ENCODE results near the gene CMTM7. TPM values are rescaled to one million over a fixed set of nuclear protein-coding genes. Genes with fewer than 3 reads are reported as not detected.
A peak's percentile ranks its signal among the peaks of the same experiment; 100 is the strongest.

The CMTM7 gene
- total RNA-seq, 1 donor from 2014 or later: 95.5 TPM

GRCh38 chr3:32502118-32502945 is 110.7 kb downstream of the CMTM7 start, which contains the start of gene CMTM6:
CMTM6 (minus strand) TSS chr3:32502852; CDS start chr3:32502745, 107 bp downstream.
- H3K27ac Mint-ChIP-seq (ENCODE audit: unreplicated experiment): peak within 1 kb of the TSS; percentile 92
- peaks cover 3% of the 10 kb centered on the region for H3K27me3 Mint-ChIP-seq (ENCODE audit: unreplicated experiment)
- peaks cover 3% of the 10 kb centered on the region for H3K9me3 Mint-ChIP-seq (ENCODE audit: unreplicated experiment)
- peak within 1 kb of the TSS; percentile 100 for H3K4me3 Mint-ChIP-seq (ENCODE audit: unreplicated experiment)
- peaks cover 9% of the 10 kb centered on the region for H3K4me1 Mint-ChIP-seq (ENCODE audit: low read depth, unreplicated experiment)
- DNase-seq: peak; percentile 85
- H3K36me3 Mint-ChIP-seq (ENCODE audit: unreplicated experiment): peaks cover 4% of the 10 kb centered on the region
- TF ChIP-seq CTCF (IDR thresholded peaks at IDR 0.05; ENCODE audit: partially characterized antibody, unreplicated experiment): no peak

- TF ChIP-seq CTCF (IDR thresholded peaks at IDR 0.05; ENCODE audit: partially characterized antibody, unreplicated experiment): no peak
- H3K4me1 Mint-ChIP-seq (ENCODE audit: low read depth, unreplicated experiment): peaks cover 9% of the 10 kb centered on the region
Observed at GRCh38 chr3:32502946-32503286, 111.3 kb downstream of the CMTM7 start.

More at GRCh38 chr3:32502946-32503286, 111.3 kb downstream of the CMTM7 start:
- DNase-seq: no peak
- peak overlapping the region; percentile 80 for H3K27ac Mint-ChIP-seq (ENCODE audit: unreplicated experiment)
- peaks cover 3% of the 10 kb centered on the region for H3K27me3 Mint-ChIP-seq (ENCODE audit: unreplicated experiment)
- peaks cover 4% of the 10 kb centered on the region for H3K36me3 Mint-ChIP-seq (ENCODE audit: unreplicated experiment)
- peak overlapping the region; percentile 87 for H3K4me3 Mint-ChIP-seq (ENCODE audit: unreplicated experiment)
- H3K9me3 Mint-ChIP-seq (ENCODE audit: unreplicated experiment): peaks cover 3% of the 10 kb centered on the region

Other genes with a start within 250 kb of the CMTM7 start
- gene CMTM8, start 153.2 kb upstream of the CMTM7 start, total RNA-seq (ENCODE audit: unreplicated experiment): not detected
- 17.5 TPM for gene CMTM6, start 111.0 kb downstream of the CMTM7 start, total RNA-seq (ENCODE audit: unreplicated experiment)
- gene DYNC1LI1, start 179.0 kb downstream of the CMTM7 start, total RNA-seq (ENCODE audit: unreplicated experiment): 181 TPM